Mononuclear cell (primary cell): ENCODE data around the gene STK25. TPM values are rescaled to one million over a fixed set of nuclear protein-coding genes. Genes with fewer than 3 reads are reported as not detected.
"Not testable (repeated sequence)": the region's sequence is repeated elsewhere in the genome, so short reads cannot be mapped to it uniquely, and the experiment has no call there.

Experiments
- H3K27me3 ChIP-seq: 2 replicates; pipeline ENCODE4 v1.6.0; 2011; ENCODE audit warnings: low read length, control low read depth; ENCODE audit not compliant: insufficient read depth
- H3K4me1 ChIP-seq: 2 replicates; pipeline ENCODE4 v1.5.1; 2011; ENCODE audit warnings: mild to moderate bottlenecking, low read length, control low read depth; ENCODE audit not compliant: insufficient read depth
- H3K4me3 ChIP-seq: 2 replicates; pipeline ENCODE4 v1.5.1; 2011; ENCODE audit warnings: mild to moderate bottlenecking, low read length, moderate library complexity
- H3K9me3 ChIP-seq: 2 replicates; pipeline ENCODE4 v1.5.1; 2011; ENCODE audit warnings: low read depth, mild to moderate bottlenecking, control low read depth, low read length
- total RNA-seq: library from RNA; depleted of rRNA; stranded (reverse); fragments of >200 nt; gene quantifications from one replicate; pipeline ENCODE4 v1.2.3, GENCODE V29; 2012

The STK25 gene
- total RNA-seq, 1 donor: 59.9 TPM

- H3K9me3 ChIP-seq: no peaks in the 10 kb centered on the region
- no peak overlapping the region for H3K4me3 ChIP-seq
- peaks cover 21% of the 10 kb centered on the region for H3K4me1 ChIP-seq
- no peaks in the 10 kb centered on the region for H3K27me3 ChIP-seq
Measured at GRCh38 chr2:241506793-241507429, 1.5 kb downstream of the STK25 start.

GRCh38 chr2:241506317-241506716 is 2.1 kb downstream of the STK25 start:
- H3K27me3 ChIP-seq, H3K9me3 ChIP-seq, H3K4me3 ChIP-seq: not testable (repeated sequence)
- peaks cover 21% of the 10 kb centered on the region for H3K4me1 ChIP-seq

GRCh38 chr2:241505781-241506201 is 2.6 kb downstream of the STK25 start:
- H3K4me3 ChIP-seq: no peak overlapping the region

DNA sequence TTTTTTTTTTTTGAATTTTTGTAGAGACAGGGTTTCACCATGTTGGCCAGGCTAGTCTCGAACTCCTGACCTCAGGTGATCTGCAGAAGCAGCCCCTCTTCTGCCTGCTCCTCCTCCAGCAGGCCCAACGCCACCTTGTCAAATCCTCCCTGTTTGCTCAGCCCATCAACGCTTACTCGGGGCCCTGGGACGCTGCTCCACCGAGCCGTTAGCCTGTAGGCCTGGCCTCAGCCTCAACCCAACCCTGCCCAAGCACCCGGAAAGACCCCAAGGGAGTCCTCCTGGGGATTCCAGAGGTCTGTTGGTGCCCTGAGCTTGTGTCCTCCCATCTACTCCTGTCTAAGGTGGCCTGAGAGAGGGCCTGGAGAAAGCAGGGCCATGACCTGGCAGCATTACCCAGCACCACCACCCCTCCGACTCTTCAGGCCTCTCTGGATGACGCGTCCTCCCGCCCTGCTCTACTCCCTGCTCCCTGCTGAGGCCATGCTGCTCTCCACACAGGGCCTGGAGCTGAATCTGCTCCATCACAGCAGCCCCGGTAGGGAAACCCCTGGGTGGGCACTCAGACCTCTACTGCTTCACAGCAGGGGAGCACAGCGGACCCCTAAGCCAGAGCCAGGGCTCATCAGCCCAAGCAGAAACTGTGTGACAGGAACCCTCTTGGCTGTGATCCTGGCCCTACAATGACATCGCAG is 3.2 kb downstream of the STK25 start:
- H3K27me3 ChIP-seq: no peaks in the 10 kb centered on the region
- H3K4me3 ChIP-seq: no peak overlapping the region
- no peaks in the 10 kb centered on the region for H3K9me3 ChIP-seq
- H3K4me1 ChIP-seq: peaks cover 21% of the 10 kb centered on the region

More at GRCh38 chr2:241505781-241506201, 2.6 kb downstream of the STK25 start:
- Histone ChIP-seq H3K4me1 (peaks cover 21% of the 10 kb centered on the region), H3K9me3 (no peaks in the 10 kb centered on the region), H3K27me3 (no peaks in the 10 kb centered on the region)

- H3K9me3 ChIP-seq: no peaks in the 10 kb centered on the region
- no peak overlapping the region for H3K4me3 ChIP-seq
- H3K27me3 ChIP-seq: no peaks in the 10 kb centered on the region
- peaks cover 14% of the 10 kb centered on the region for H3K4me1 ChIP-seq
Measured at GRCh38 chr2:241503776-241504392, 4.5 kb downstream of the STK25 start.

DNA sequence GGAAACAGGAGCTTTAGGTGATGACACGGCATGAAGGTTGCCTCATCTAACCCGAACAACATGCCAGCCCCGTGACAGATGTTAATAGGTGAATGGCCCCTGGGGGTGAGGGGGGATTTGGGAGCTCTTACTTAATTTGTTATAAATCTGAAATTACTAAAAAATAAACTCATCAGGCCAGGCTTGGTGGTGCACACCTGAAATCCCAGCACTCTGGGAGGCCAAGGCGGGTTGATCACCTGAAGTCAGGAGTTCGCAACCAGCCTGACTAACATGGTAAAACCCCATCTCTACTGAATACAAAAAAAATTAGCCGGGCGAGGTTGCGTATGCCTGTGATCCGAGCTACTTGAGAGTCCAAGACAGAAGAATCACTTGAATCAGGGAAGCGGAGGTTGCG is 6.1 kb downstream of the STK25 start:
- no peak overlapping the region for H3K4me3 ChIP-seq
- H3K4me1 ChIP-seq: peaks cover 6% of the 10 kb centered on the region
- no peaks in the 10 kb centered on the region for H3K9me3 ChIP-seq
- no peaks in the 10 kb centered on the region for H3K27me3 ChIP-seq

DNA sequence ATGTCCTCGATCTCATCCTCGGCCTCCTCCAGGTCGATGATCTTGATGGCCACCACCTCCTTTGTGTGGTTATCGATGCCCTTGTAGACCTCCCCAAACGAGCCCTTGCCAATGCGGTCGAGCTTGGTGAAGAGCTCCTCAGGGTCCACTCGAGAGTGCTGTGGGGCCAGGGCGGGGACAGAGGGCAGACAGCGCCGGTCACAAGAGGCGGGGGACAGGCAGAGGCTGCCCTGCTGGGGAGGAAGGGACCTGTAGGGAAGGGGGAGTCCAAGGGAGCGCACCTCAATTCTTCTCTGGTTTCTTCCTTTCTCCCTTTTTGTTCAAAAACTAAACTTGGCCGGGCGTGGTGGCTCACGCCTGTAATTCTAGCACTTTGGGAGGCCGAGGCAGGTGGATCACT is 6.8 kb downstream of the STK25 start:
- Histone ChIP-seq H3K27me3 (no peaks in the 10 kb centered on the region), H3K9me3 (no peaks in the 10 kb centered on the region), H3K4me1 (no peaks in the 10 kb centered on the region), H3K4me3 (no peak overlapping the region)

- H3K27me3 ChIP-seq: no peaks in the 10 kb centered on the region
- no peaks in the 10 kb centered on the region for H3K4me1 ChIP-seq
- H3K9me3 ChIP-seq: no peaks in the 10 kb centered on the region
- H3K4me3 ChIP-seq: no peak overlapping the region
Measured at GRCh38 chr2:241501099-241501541, 7.3 kb downstream of the STK25 start.

DNA sequence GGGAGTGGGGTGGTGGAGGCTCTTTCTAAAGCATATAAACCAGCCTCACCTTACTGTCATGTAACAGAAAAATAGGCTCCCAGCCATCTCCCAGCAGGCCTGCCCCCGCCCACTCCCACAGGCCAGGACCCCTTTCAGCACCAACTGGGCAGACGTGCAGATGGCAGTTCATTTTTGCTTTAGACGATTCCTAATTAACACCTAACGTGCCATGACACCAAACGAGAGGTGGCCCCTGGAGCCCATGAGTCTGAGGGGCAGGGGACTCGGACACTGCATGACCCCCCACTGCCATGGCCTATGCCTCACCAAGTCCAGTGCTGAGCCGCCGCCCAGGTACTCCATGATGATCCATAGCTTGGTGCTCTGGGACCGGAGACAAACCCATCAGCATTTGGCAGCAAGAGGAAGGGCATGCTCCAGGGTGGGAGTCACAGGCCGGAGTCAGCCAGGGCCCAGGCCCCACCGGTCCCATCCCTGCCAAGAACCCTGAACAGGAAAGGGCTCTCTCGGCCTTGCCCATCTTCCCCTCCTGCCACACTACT is 7.9 kb downstream of the STK25 start:
- Histone ChIP-seq H3K4me3 (no peak overlapping the region), H3K4me1 (no peaks in the 10 kb centered on the region), H3K9me3 (no peaks in the 10 kb centered on the region), H3K27me3 (no peaks in the 10 kb centered on the region)

DNA sequence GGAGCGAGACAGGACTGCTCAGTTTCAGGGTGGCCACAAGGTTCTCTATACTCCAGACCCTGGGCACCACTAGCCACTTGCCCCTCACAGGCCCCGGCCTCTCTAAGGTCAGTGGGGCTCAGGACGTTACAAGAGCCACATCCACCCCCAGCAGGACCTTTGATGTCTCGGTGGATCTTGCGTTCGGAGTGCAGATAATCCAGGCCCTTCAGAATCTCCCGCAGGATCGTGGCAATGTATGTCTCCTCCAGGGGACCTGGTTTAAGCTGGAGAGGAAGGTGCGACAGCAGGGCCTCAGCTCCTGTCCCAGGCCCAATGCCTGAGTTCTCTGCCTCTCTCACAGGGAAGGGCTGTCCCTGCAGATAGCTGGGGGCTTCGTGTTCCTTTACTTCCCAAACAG is 8.4 kb downstream of the STK25 start:
- no peaks in the 10 kb centered on the region for H3K4me1 ChIP-seq
- no peak overlapping the region for H3K4me3 ChIP-seq
- H3K9me3 ChIP-seq: no peaks in the 10 kb centered on the region
- no peaks in the 10 kb centered on the region for H3K27me3 ChIP-seq

GRCh38 chr2:241499146-241499965 is 9.0 kb downstream of the STK25 start:
- no peaks in the 10 kb centered on the region for H3K27me3 ChIP-seq
- no peaks in the 10 kb centered on the region for H3K4me1 ChIP-seq
- H3K4me3 ChIP-seq: no peak overlapping the region
- no peaks in the 10 kb centered on the region for H3K9me3 ChIP-seq

- Histone ChIP-seq H3K4me3 (no peak overlapping the region), H3K4me1 (no peaks in the 10 kb centered on the region), H3K27me3 (no peaks in the 10 kb centered on the region), H3K9me3 (no peaks in the 10 kb centered on the region)
Measured at GRCh38 chr2:241498115-241499070, 10.0 kb downstream of the STK25 start.

DNA sequence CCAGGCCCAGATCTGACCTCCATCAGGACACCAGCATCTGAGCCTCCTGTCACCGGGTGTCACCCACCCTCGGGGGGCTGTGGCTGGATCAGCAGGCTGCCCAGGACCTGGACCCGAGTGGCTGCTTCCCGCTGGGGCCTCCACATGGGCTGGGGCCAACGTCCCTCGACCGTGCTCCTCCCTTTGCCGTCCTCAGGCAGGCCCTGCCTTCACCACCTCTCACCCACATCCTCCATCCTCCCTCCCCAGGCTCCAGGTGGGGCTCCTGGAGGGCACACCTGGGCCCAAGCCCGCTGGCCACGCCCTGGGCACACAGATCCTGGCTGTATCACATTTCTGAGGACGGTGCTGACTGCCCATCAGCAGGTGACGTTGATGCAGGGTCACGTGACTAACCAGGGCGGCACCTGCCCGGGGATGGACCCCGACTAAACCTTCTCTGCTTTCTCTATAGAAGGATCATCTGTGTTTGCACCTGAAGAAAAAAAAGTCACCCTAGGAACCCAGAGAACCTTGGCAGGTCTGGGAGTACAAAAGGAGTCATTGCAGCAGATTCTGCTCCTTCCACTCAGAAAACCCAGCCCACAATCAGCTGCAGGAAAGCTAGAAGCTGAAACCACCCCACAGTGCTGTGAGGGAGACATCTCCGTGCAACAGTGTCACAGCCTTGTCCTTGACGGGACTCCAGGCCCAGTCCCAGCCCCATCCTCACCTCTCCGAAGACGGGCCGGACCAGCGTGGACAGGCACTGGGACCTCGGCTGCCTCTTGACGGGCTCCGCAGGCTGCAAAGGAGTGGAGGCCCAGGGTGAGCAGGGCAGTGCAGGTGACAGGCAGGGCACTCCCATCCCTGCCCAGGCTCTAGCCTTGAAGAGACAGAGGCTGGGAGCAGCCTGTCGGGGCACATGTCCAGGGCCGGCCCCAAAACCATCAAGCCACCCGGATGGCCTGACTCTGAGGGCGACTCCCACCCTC is 11.2 kb downstream of the STK25 start:
- no peaks in the 10 kb centered on the region for H3K4me1 ChIP-seq
- H3K4me3 ChIP-seq: no peak overlapping the region
- H3K9me3 ChIP-seq: no peaks in the 10 kb centered on the region

More for the DNA sequence above, 11.2 kb downstream of the STK25 start:
- no peaks in the 10 kb centered on the region for H3K27me3 ChIP-seq
